ENCODE results near the gene HTRA1. TPM values are rescaled to one million over a fixed set of nuclear protein-coding genes. Genes with fewer than 3 reads are reported as not detected.

HTRA1 gene
- total RNA-seq, 1 donor from 2014 or later, result 17.0 TPM

- no peak overlapping the region for H3K27ac ChIP-seq
- H3K9me3 ChIP-seq (ENCODE audit: low read depth), result no peaks in the 10 kb centered on the region
- H3K4me3 Mint-ChIP-seq, result no peak overlapping the region
- no peak overlapping the region for H3K27ac Mint-ChIP-seq
- H4K20me1 ChIP-seq (ENCODE audit: low read depth), result no peaks in the 10 kb centered on the region
- H3K4me2 ChIP-seq, result no peak overlapping the region
- no peaks in the 10 kb centered on the region for H3K27me3 Mint-ChIP-seq (ENCODE audit: insufficient read depth, low read depth)
- H3K36me3 Mint-ChIP-seq, result no peaks in the 10 kb centered on the region
- no peaks in the 10 kb centered on the region for H3K36me3 ChIP-seq
- no peak overlapping the region for H3K4me3 ChIP-seq
- no peaks in the 10 kb centered on the region for H3K27me3 ChIP-seq
- DNase-seq (ENCODE audit: low spot score), result no peak
- H3K79me2 ChIP-seq (ENCODE audit: low read depth), result no peaks in the 10 kb centered on the region
- H3F3A ChIP-seq (ENCODE audit: low read depth), result no peaks in the 10 kb centered on the region
- TF ChIP-seq EZH2 (IDR thresholded peaks at IDR 0.05) (no peak), EZH2phosphoT487 (IDR thresholded peaks at IDR 0.05) (no peak), CTCF (IDR thresholded peaks at IDR 0.05) (no peak)
- peaks cover 2% of the 10 kb centered on the region for H3K4me1 Mint-ChIP-seq
- no peak overlapping the region for H2AFZ ChIP-seq (replicated peaks)
- no peak overlapping the region for H3K9ac ChIP-seq
- peaks cover 3% of the 10 kb centered on the region for H3K9me3 Mint-ChIP-seq
- peaks cover 5% of the 10 kb centered on the region for H3K4me1 ChIP-seq
These were observed 71.4 kb downstream of the HTRA1 start for GRCh38 chr10:122532601-122533296.

- TF ChIP-seq CTCF (IDR thresholded peaks at IDR 0.05) (no peak), EZH2phosphoT487 (IDR thresholded peaks at IDR 0.05) (no peak), EZH2 (IDR thresholded peaks at IDR 0.05) (no peak)
- Mint-ChIP-seq H3K27me3 (ENCODE audit: insufficient read depth, low read depth) (no peaks in the 10 kb centered on the region), H3K36me3 (no peaks in the 10 kb centered on the region), H3K4me3 (no peak overlapping the region), H3K9me3 (peaks cover 3% of the 10 kb centered on the region), H3K27ac (no peak overlapping the region), H3K4me1 (no peaks in the 10 kb centered on the region)
- Histone ChIP-seq H3K4me1 (peaks cover 5% of the 10 kb centered on the region), H3K4me3 (no peak overlapping the region), H3K9me3 (ENCODE audit: low read depth) (no peaks in the 10 kb centered on the region), H4K20me1 (ENCODE audit: low read depth) (no peaks in the 10 kb centered on the region), H2AFZ (replicated peaks) (no peak overlapping the region), H3K79me2 (ENCODE audit: low read depth) (no peaks in the 10 kb centered on the region), H3K9ac (no peak overlapping the region), H3K4me2 (no peak overlapping the region), H3K27me3 (no peaks in the 10 kb centered on the region), H3K27ac (no peak overlapping the region), H3F3A (ENCODE audit: low read depth) (no peaks in the 10 kb centered on the region), H3K36me3 (no peaks in the 10 kb centered on the region)
- no peak for DNase-seq (ENCODE audit: low spot score)
These were observed 76.2 kb downstream of the HTRA1 start for GRCh38 chr10:122537545-122537944.

- H3K4me1 ChIP-seq, result no peaks in the 10 kb centered on the region
- H3K4me2 ChIP-seq, result no peak overlapping the region
- Mint-ChIP-seq H3K4me3 (no peak overlapping the region), H3K36me3 (no peaks in the 10 kb centered on the region), H3K4me1 (no peaks in the 10 kb centered on the region), H3K27ac (no peak overlapping the region), H3K9me3 (peaks cover 3% of the 10 kb centered on the region), H3K27me3 (ENCODE audit: insufficient read depth, low read depth) (no peaks in the 10 kb centered on the region)
- no peak for TF ChIP-seq EZH2 (IDR thresholded peaks at IDR 0.05)
- no peak overlapping the region for H3K27ac ChIP-seq
- no peak for DNase-seq (ENCODE audit: low spot score)
- H3K9ac ChIP-seq, result no peak overlapping the region
- H3F3A ChIP-seq (ENCODE audit: low read depth), result no peaks in the 10 kb centered on the region
- no peak overlapping the region for H2AFZ ChIP-seq (replicated peaks)
- H3K27me3 ChIP-seq, result no peaks in the 10 kb centered on the region
- H3K4me3 ChIP-seq, result no peak overlapping the region
- H4K20me1 ChIP-seq (ENCODE audit: low read depth), result no peaks in the 10 kb centered on the region
- no peaks in the 10 kb centered on the region for H3K79me2 ChIP-seq (ENCODE audit: low read depth)
- no peaks in the 10 kb centered on the region for H3K36me3 ChIP-seq
- H3K9me3 ChIP-seq (ENCODE audit: low read depth), result no peaks in the 10 kb centered on the region
These were observed 80.2 kb downstream of the HTRA1 start for GRCh38 chr10:122541541-122542002.

- no peaks in the 10 kb centered on the region for H3K27me3 Mint-ChIP-seq (ENCODE audit: insufficient read depth, low read depth)
These were observed 82.5 kb downstream of the HTRA1 start for GRCh38 chr10:122543676-122544445.

More at GRCh38 chr10:122543676-122544445, 82.5 kb downstream of the HTRA1 start:
- Histone ChIP-seq H3K4me3 (no peak overlapping the region), H3K9ac (no peak overlapping the region), H4K20me1 (ENCODE audit: low read depth) (no peaks in the 10 kb centered on the region), H3K4me2 (no peak overlapping the region), H3K27me3 (no peaks in the 10 kb centered on the region), H3K79me2 (ENCODE audit: low read depth) (no peaks in the 10 kb centered on the region), H3K4me1 (no peaks in the 10 kb centered on the region), H3K27ac (no peak overlapping the region), H3K9me3 (ENCODE audit: low read depth) (no peaks in the 10 kb centered on the region), H3K36me3 (no peaks in the 10 kb centered on the region), H2AFZ (replicated peaks) (no peak overlapping the region), H3F3A (ENCODE audit: low read depth) (no peaks in the 10 kb centered on the region)
- Mint-ChIP-seq H3K4me3 (no peak overlapping the region), H3K9me3 (no peaks in the 10 kb centered on the region), H3K36me3 (no peaks in the 10 kb centered on the region), H3K4me1 (no peaks in the 10 kb centered on the region), H3K27ac (no peak overlapping the region)
- no peak for DNase-seq (ENCODE audit: low spot score)
- TF ChIP-seq CTCF (IDR thresholded peaks at IDR 0.05), result no peak
- no peak for TF ChIP-seq EZH2phosphoT487 (IDR thresholded peaks at IDR 0.05)
- no peak for TF ChIP-seq EZH2 (IDR thresholded peaks at IDR 0.05)

Measured in neural progenitor cell (in vitro differentiated cells).